NCI-H1436 treated with DMSO at 0.1 percent for 48 hours (cell line): ENCODE data around the gene TECPR2.
A peak's percentile ranks its signal among the peaks of the same experiment; 100 is the strongest.
"Not testable (repeated sequence)": the region's sequence is repeated elsewhere in the genome, so short reads cannot be mapped to it uniquely, and the experiment has no call there.

ENCODE experiments used
- DNase-seq: peaks from one replicate; lab custom pipeline; 2025; lab: John Stamatoyannopoulos, UW

TECPR2 gene

DNA sequence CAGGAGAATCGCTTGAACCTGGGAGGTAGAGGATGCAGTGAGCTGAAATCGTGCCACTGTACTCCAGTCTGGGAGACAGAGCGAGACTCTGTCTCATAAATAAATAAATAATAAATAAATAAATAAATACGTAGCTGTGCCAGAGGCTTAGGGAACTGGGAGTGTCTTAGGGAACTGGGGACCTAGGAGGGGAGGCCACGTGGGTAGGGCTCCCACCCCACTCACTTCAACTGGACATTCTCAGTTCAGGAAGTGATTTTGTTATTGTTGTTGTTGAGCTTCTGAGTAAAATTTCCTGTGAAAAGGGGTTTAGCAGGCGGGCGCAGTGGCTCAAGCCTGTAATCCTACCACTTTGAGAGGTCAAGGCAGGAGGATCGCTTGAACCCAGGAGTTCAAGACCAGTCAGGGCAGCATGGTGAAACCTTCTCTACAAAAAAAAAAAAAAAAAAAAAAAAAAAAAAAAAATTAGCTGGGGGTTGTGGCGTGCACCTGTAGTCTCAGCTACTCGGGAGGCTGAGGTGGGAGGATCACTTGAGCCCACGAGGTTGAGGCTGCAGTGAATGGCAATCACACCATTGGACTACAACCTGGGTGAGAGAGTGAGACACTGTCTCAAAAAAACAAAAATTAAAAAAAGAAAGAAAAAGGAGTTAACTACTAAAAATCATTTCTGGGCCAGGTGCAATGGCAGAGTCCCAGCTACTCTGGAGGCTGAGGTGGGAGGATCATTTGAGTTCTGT lies 165.9 kb downstream of the TECPR2 start:
- no peak for DNase-seq

DNA sequence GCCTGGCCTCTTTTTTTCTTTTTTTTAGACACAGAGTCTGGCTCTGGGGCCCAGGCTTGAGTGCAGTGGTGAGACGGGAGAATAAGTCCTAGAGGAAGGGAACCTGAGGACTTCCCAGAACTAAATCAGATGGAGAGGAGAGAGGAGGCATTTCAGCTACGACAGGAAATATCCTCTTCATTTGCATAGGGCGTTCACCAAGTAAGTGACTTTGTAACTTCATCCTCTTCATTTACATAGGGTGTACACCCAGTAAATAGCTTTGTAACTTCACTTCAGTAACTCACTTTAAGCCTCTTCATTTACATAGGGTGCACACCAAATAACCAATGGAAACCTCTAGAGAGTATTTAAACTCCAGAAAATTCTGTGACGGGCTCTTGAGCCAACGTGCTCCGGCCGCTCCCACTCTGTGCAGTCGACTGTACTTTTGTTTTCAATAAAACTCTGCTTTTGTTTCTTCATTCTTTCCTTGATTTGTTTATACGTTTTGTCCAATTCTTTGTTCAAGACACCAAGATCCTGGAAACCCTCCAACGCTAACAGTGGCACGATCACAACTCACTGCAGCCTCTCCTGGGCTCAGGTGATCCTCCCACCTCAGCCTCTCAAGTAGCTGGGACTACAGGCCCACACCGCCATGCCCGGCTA lies 168.2 kb downstream of the TECPR2 start:
- peak; percentile 27 for DNase-seq

DNA sequence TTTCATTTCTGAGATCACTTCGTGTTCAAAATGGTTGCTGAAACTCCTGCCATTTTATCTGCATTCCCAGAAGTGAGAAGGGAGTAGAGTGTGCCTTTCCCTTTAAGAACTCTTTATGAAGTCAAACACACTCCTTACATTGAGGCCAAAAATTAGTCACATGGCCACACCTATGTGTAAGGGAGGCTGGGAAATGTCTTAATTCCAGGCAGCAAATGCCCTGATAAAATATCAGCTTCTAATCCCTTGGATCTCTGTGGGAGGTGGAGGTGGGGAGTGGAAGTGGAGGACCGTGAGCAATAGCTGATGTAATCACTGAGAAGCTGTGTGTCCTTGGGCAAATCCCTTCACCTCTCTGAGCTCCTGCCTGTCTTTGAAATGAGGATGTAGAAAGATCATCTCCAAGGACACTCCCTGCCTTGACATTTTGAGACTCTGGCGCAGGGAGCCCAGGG lies 169.5 kb downstream of the TECPR2 start:
- no peak for DNase-seq

DNA sequence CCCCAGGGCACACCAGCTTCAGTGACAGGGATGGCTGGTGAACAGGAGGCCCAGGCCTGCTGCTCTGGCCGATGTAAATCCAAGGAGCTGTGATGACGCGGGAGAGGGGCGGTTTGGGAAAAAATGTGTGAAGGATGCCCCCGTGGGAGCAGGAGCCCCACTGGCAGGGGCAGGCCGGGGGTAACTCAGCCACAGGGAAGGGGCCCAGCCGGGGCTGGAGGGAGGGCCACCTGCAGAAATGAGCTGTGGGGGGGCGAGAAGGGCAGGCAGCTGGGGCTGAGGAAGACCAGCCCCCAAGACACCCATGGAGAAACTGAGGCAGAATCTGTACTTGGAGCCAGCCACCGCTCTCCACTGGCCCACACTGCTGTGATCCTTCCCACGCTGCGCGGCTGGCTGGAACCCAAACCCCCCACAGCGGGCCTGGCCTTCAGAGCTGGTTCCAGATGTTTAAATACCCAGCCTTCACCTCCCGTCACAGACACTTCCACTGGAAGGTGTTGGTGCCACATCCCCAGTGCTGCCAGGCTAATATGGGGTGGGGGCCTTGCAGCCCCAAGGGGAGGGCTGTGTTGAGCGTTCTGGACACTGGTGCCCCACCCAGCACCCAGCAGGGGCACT lies 175.3 kb downstream of the TECPR2 start:
- DNase-seq = no peak

DNA sequence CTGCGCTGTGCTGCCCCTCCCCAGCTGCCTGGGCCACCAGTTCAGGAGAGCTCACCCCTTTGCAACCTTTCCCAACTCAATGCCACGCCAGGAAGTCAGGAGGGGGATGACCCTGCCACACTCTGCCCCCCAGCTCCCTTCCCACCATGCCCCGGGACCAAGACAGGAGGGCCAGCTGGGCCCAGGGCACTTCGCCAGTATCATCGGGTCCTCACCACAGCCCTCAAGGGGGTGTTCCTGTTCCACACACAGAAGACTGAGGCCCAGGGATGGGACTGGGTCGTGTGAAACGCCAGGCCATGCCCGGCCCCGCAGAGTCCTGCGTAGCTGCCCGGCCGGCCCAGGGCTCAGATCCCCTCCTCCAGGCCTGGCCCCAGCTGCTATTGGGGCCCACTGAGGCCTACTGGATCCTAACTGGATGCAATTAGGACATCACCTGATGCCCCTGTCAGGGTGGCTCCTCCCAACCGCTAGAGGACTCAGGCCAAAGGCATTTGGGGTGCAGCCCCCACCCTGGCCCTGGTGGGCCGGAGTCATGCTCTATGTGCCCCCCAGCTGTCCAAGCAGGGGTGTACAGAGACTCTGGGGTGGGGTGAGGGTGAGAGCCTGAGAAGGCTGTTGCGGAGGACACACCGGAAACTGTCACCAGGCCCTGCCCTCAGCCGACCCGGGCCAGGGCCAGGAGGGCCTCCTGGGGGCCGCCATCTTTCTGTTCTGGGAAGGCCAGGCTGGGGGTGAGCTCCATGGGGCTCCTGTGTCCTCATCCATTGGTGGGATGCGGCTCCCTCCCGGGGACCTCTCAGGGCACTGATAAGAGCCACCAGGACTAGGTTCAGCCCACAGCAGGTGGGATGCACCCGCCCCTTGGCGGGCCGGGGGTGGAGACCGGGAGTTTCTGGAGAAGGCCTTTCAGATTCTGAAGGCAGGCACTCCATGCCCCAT lies 176.1 kb downstream of the TECPR2 start:
- no peak for DNase-seq

DNA sequence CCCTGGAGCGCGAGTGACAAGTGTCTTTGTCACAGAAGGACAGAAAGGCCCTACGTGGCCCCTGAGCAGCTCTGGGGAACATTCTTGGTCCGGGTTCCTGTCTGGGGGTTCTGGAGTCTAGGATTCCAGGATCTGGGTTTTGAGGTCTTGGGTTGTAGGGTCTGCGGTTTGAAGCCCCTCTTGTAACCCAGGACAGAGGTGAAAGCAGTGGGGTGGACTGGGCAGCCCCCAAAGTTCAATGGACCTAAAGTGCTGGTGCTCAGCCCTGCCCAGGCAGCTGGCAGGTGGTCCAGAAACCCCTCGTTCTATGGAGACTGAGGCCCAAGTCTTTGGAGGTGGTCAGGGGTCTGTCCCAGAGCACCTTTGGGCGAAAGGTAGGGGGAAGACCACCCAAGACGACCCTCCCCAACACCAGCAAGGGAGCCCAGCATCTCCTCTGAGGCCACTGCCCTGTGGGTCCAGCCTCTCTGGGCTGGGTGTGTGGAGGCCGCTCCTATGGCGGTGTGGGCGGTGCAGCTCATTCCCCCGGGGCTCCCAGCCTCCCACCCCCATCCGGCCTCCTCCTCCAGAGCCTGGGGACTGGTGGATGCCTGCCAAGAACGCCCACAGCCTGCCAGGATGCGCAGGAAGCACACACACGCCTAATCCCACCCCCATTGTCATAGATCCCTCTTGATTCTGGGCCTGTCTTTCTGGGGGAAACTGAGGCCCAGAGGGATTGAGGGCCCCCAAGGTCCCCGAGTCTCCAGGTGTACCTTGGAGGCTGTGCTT lies 177.0 kb downstream of the TECPR2 start:
- peak; percentile 77 for DNase-seq

DNA sequence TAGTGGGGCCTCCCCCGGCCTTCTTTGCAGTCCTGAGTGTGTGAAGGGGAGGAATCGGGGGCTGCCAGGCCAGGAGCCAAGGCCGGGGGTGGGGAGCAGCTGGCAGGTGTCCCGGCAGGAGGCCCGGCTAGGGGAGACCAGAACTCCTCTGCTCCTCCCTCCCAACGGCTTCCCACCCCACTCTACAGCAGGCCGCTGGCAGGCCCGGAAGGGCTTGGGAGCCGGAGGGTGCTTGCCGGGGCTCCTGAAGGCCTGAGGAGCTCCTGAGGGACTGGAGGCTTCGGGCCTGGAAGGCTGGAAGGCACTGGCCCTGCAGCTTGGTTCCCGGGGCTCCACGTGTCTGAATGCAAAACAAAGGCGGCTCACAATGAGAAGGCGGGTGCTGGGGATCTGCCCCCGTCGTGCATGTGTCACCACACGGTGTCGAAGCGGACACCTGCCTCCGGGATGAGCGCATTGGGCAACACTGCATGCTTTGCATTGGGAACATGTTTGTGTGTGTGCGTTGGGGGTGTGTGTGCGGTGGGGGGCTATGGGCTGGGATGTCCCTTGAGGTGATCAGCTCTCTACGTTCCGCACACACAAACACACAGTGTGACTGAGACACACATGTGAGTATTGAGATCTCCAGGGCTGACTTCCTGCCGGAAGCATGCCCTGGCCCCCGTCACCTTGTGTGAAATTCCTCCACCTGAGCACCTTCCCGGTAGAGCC lies 177.7 kb downstream of the TECPR2 start:
- no peak for DNase-seq

DNA sequence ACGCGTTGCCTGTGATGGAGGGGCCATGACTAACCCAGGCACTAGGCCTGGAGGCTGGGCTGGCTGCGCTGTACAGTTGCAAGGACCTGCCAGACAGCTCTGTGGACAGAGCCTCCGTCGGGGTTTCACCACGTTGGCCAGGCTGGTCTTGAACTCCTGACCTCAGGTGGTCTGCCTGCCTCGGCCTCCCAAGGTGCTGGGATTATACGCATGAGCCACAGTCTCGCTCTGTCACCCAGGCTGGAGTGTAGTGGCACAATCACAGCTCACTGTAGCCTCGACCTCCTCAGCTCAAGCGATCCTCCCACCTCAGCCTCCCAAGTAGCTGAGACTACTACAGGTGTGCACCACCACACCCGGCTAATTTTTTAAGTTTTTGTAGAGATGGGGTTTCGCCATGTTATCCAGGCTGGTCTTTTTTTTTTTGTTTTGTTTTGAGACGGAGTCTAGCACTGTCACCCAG lies 178.3 kb downstream of the TECPR2 start:
- DNase-seq = not testable (repeated sequence)

DNA sequence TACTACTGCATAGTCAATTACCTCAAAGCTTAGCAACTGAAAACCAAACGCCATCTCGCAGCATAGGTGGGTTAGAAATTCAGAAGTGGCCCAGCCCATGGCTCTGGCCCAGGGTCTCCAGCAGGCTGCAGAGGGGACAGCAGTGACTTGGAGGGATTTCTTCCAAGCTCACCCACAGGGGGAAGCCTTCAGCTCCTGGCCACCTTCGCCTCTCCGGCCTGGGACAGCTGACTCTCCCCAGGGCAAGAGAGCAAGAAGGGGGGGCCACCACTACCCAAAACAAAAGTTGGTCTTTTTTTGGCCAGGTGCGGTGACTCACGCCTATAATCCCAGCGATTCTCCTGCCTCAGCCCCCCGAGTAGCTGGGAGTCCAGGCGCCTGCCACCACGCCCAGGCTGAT lies 179.0 kb downstream of the TECPR2 start:
- no peak for DNase-seq

DNA sequence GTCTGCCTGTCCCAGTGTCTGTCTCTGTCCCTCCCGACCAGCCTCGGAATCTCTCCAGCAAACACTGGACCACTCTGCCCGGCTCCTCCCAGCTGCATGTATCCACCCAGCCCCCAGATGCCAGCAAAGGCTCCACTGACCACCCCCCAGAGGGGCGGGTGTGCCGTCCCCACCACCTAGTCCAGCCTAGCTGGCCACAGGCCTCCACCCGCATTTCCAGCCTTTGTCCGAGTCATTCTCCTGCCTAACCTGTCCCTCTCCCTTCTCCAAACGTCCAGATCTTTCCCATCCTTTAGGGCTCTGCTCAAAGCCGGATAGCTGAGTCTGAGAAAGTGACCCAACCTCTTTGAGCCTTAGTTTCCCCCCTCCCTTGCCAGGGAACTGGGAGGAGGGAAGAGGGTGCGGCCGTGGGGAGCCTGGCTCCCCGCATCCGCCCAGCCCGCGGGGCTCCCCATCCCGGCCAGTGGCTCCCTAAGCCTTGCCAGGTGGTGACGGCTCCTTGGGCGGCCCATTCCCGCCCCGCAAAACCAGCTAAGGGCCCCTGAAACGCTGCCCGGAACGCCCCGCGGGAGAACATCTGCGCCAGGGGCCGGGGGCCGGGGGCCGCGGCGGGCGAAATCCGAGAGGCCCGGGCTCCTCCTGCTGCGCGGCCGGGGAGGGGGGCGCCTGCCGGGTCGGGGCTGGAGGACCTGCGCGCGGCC lies 181.5 kb downstream of the TECPR2 start:
- no peak for DNase-seq

DNA sequence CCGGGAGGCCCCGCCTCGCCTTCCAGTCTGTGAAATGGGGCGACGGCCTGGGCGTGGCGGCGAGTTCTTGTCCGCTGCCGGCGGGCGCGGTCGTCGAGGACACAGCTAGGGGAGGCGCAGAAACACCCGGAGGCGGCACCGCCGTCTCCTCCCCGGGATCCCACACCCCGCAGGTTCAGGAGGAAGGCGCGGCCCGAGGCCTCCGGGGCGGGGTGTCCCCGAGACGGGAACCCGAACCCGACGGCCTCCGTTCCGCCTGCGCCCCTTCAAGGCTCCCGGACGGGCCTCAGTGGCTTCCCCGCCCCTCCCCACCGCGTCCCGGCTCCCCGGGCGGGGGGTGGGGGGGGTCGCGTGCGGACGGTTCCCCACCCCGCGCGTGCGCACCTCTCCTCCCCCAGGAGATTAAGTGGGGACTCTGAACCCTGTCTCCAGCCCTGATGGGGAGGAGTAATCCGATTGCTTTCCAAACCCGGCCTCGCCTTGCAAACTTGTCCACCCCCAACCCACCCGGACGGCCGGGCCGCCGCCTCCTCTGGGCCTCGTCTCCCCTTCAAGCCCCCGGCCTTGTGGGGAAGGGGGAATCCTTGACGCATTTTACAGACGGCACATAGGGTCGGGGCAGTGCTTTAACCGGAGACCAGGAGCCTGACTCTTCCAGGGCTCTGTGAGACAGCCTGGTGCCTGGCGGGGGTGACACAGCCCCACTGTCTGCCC lies 182.2 kb downstream of the TECPR2 start:
- no peak for DNase-seq

DNA sequence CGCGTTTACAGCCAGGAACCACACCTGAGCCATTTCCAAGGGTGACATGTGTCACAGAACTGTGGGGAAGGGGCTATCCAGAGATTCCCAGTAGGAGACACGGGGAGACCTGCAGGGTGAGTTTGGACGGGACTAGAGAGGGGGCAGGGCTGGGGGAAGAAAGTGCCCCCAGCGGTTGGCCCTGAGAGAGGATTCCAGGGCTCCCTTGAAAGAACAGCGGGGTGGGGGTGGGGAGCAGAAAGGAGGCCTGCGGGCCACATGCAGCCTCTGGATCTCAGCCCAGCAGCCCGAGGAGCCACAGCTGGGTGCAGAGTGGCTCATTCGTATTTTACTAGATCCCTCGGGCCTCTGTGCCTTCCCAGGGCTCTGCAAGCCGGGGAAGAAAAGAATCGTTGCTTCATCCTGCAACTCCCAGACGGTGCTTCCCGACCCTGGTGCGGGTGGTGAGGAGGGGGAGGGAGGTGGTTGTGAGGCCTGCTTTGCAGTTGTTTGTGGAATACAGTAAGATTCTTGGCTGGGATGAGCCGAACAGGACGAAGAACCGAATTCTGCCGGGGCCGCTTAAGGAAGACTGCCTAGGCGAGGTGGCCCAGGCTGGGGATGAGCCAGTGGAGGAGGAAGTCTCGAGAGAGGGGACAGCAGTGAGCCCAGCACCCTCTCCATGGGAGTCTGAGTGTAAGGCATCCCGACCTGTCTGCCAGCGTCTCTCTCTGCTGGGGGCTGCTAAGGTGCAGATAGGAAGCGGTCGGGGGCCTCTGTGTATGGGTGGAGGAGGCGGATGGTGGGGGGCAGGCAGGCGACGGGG lies 182.9 kb downstream of the TECPR2 start:
- no peak for DNase-seq

DNA sequence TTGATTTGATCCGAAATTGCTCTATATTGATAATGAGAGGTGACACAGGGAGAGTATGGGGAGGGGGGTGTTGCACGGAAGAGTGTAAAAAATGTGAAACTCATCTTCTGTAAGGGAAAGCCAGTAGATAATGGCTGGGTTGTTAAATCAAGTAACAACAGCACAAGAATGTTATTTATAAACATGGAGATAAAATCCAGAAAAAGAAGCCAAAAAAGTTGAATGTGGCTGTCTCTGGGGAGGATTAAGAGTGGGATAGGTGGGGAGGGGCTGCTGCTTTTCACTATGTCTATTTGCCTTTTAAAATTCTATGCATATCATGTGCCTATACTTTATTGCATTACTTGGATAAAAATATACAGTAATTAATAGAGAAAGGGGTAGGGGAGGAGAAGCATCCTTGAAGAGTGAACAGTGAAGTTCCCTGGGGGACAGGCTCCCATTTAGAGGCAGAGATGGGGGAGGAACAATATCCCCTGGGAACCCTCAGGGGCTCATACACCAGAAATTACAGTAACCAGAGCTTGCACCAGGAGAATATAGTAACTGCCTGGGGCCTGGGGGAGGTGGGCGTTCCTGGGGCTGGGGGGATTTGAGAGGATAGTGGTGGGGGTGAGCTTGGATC lies 186.0 kb downstream of the TECPR2 start:
- DNase-seq = peak; percentile 35

DNA sequence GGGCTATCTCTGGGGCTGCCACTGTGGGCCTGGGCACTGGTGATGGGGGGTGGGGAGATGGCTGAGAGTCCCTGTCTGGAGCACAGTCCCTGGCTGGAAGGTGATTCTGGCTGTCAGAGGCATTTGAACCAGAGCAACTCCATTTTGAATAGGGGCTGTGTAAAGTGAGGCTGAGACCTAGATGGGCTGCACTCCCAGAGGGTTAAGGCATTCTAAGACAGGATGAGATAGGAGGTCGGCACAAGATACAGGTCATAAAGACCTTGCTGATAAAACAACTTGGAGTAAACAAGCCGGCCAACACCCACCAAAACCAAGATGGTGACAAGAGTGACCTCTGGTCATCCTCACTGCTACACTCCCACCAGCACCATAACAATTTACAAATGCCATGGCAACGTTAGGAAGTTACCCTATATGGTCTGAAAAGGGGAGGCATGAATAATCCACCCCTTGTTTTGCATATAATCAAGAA lies 188.2 kb downstream of the TECPR2 start:
- DNase-seq = not testable (repeated sequence)
